Endothelial cell of umbilical vein (primary cell): Measurements from ENCODE around the gene CD34. TPM values are rescaled to one million over a fixed set of nuclear protein-coding genes. Genes with fewer than 3 reads are reported as not detected.

ENCODE experiments used
- BruUV-seq: library from RNA; stranded (reverse); fragments of 400-500 nt; replicated peaks from 2 replicates; lab custom pipeline; 2021; lab: Mats Ljungman, UMichigan
- CTCF ChIA-PET: fragments of 300-600, 350-600 bp; sonication (Branson Sonifier 250); formaldehyde crosslinking; loops from one replicate; lab custom pipeline; 2021; ENCODE audit warnings: antibody characterized with exemption, inconsistent platforms; lab: Charles Lee
- POLR2A ChIA-PET: fragments of 300-600, 350-600 bp; sonication (Branson Sonifier 250); formaldehyde crosslinking; loops from one replicate; lab custom pipeline; 2021; ENCODE audit warnings: antibody characterized with exemption, inconsistent platforms; lab: Charles Lee
- DNase-seq: peaks from one replicate; pipeline ENCODE4 v3.0.0-alpha.2; 2011; ENCODE audit warnings: low read depth, low spot score
- FAIRE-seq: peaks from 2 replicates; lab custom pipeline; 2011; peaks lifted over from hg19 to GRCh38; lab: Jason Lieb, UNC
- H2AFZ ChIP-seq: 2 replicates; pipeline ENCODE4 v1.6.0; 2012; ENCODE audit warnings: low read depth, low read length, control low read depth, inconsistent platforms
- H3K27ac ChIP-seq: 2 replicates; pipeline ENCODE4 v1.5.1; 2011; ENCODE audit warnings: low read depth, mild to moderate bottlenecking, control low read depth, low read length, moderate library complexity; ENCODE audit not compliant: insufficient read depth
- H3K27me3 ChIP-seq, 2 experiments: 2 replicates each; pipeline versions ENCODE4 v1.6.0 to v1.6.1; 2011; ENCODE audit warnings: low read length in 2 of 2, mixed read lengths in 1 of 2; ENCODE audit not compliant: control insufficient read depth in 2 of 2, insufficient read depth in 2 of 2
- H3K36me3 ChIP-seq, 2 experiments: 2 replicates in 1 of 2; 3 replicates in 1 of 2; pipeline ENCODE4 v1.5.1; 2011; ENCODE audit warnings: low read length in 2 of 2, mild to moderate bottlenecking in 1 of 2, moderate library complexity in 1 of 2; ENCODE audit not compliant: control insufficient read depth in 2 of 2, insufficient read depth in 2 of 2; ENCODE audit errors: extremely low read depth in 1 of 2
- H3K4me1 ChIP-seq: 3 replicates; pipeline ENCODE4 v1.5.1; 2011; ENCODE audit warnings: mild to moderate bottlenecking, low read length; ENCODE audit not compliant: control insufficient read depth, insufficient read depth; ENCODE audit errors: extremely low read depth
- H3K4me2 ChIP-seq: 2 replicates; pipeline ENCODE4 v1.6.1; 2011; ENCODE audit warnings: low read length, control low read depth, mixed read lengths; ENCODE audit not compliant: insufficient read depth
- H3K4me3 ChIP-seq, 3 experiments: fragments of 200-600 bp in 1 of 3; sonication (generic), shearing (Covaris generic) in 1 of 3; replicated peaks in 1 of 3; 2 replicates each; pipeline ENCODE4 v1.5.1; 2011 to 2016; ENCODE audit warnings: control low read depth in 3 of 3, low read length in 3 of 3, mild to moderate bottlenecking in 2 of 3, inconsistent platforms in 1 of 3, low read depth in 1 of 3, moderate library complexity in 1 of 3; ENCODE audit not compliant: insufficient read depth in 1 of 3
- H3K79me2 ChIP-seq: 2 replicates; pipeline ENCODE4 v1.6.0; 2012; ENCODE audit warnings: low read length, inconsistent platforms; ENCODE audit not compliant: control insufficient read depth, insufficient read depth
- H3K9ac ChIP-seq: replicated peaks from 2 replicates; pipeline ENCODE3; 2011; ENCODE audit warnings: low read length, control low read depth; ENCODE audit not compliant: insufficient read depth; ENCODE audit errors: extremely low read depth
- H3K9me1 ChIP-seq: replicated peaks from 3 replicates; pipeline ENCODE4 v1.6.0; 2011; ENCODE audit warnings: mild to moderate bottlenecking, low read length; ENCODE audit not compliant: control insufficient read depth, insufficient read depth; ENCODE audit errors: extremely low read depth
- H3K9me3 ChIP-seq: replicated peaks from 2 replicates; pipeline ENCODE4 v1.5.1; 2012; ENCODE audit warnings: low read length, inconsistent platforms; ENCODE audit not compliant: control insufficient read depth, insufficient read depth
- H4K20me1 ChIP-seq: replicated peaks from 2 replicates; pipeline ENCODE3; 2011; ENCODE audit warnings: mild to moderate bottlenecking, low read length; ENCODE audit not compliant: control insufficient read depth, insufficient read depth; ENCODE audit errors: extremely low read depth
- CTCF ChIP-seq, 2 donors: IDR thresholded peaks; 1 replicate in 1 of 2; 2 replicates in 1 of 2; pipeline ENCODE4 v1.5.1; 2011; ENCODE audit warnings: low read length in 2 of 2, mild to moderate bottlenecking in 2 of 2, moderate library complexity in 2 of 2, control low read depth in 1 of 2, inconsistent platforms in 1 of 2, low read depth in 1 of 2; ENCODE audit not compliant: insufficient read depth in 1 of 2; ENCODE audit errors: extremely low read depth in 1 of 2
- EZH2 ChIP-seq: IDR thresholded peaks from 2 replicates; pipeline ENCODE4 v1.6.1; 2012; ENCODE audit warnings: borderline replicate concordance, low read depth, mild to moderate bottlenecking, moderate library complexity, low read length, inconsistent platforms; ENCODE audit not compliant: severe bottlenecking
- FOS ChIP-seq: IDR thresholded peaks from 2 replicates; pipeline ENCODE4 v1.6.1; 2011; ENCODE audit warnings: mild to moderate bottlenecking, low read length, moderate library complexity, borderline replicate concordance; ENCODE audit not compliant: insufficient read depth
- GATA2 ChIP-seq: IDR thresholded peaks from 2 replicates; pipeline ENCODE4 v1.7.0; 2011; ENCODE audit warnings: low read depth, mild to moderate bottlenecking, moderate library complexity, mixed read lengths, low read length; ENCODE audit not compliant: insufficient read length, insufficient read depth
- JUN ChIP-seq: IDR thresholded peaks from 2 replicates; pipeline ENCODE4 v1.6.1; 2011; ENCODE audit warnings: borderline replicate concordance, low read depth; ENCODE audit not compliant: insufficient read length, insufficient read depth
- MAX ChIP-seq: IDR thresholded peaks from 2 replicates; pipeline ENCODE4 v1.6.1; 2011; ENCODE audit not compliant: insufficient read depth, insufficient read length
- MYC ChIP-seq: IDR thresholded peaks from one replicate; pipeline ENCODE4 v1.6.1; 2011; ENCODE audit warnings: mild to moderate bottlenecking, low read depth, low read length
- POLR2A ChIP-seq: IDR thresholded peaks from 2 replicates; pipeline ENCODE4 v1.6.1; 2012; ENCODE audit warnings: low read depth, mild to moderate bottlenecking, control low read depth, low read length
- POLR2AphosphoS5 ChIP-seq: IDR thresholded peaks from 2 replicates; pipeline ENCODE4 v1.6.1; 2012; ENCODE audit warnings: low read depth, mild to moderate bottlenecking, control low read depth, low read length, moderate library complexity; ENCODE audit not compliant: insufficient read depth
- dilution Hi-C: fragments of 300-500 bp; cut with MboI; formaldehyde crosslinking; loops from one replicate; pipeline ENCODE4 v1.15.0; 2019; ENCODE audit warnings: low sequenced_read_pairs; ENCODE audit not compliant: extremely low pct_ligation_motif_present
- intact Hi-C: fragments of 100-400 bp; cut with micrococcal nuclease; formaldehyde crosslinking; loops from one replicate; pipeline ENCODE4 v1.10.0; 2022
- polyA plus RNA-seq, 4 experiments: library from polyadenylated mRNA; depleted of rRNA in 3 of 4; stranded (reverse) in 3 of 4; unstranded in 1 of 4; fragments of >200 nt; gene quantifications; 2 replicates each; pipeline versions ENCODE4 v1.2.1 to v1.2.3, GENCODE V29; 2011 to 2012; ENCODE audit warnings: missing spikeins in 1 of 4
- total RNA-seq: library from RNA; stranded (reverse); gene quantifications from 2 replicates; pipeline ENCODE4 v1.2.3, GENCODE V29; 2021

CD34 gene
- total and polyA plus RNA-seq, 2 donors (not counting 3 experiments of a cell fraction or from before 2014, with no cell fraction given): 102 to 174 TPM

GRCh38 chr1:207876131-207876530 is 34.8 kb downstream of the CD34 start:
- Histone ChIP-seq H3K9ac (no peak overlapping the region), H3K36me3 (no peaks in the 10 kb centered on the region), H3K27me3 (no peaks in the 10 kb centered on the region), H4K20me1 (no peaks in the 10 kb centered on the region), H3K9me3 (no peaks in the 10 kb centered on the region), H3K79me2 (no peaks in the 10 kb centered on the region), H3K9me1 (no peaks in the 10 kb centered on the region), H2AFZ (no peak overlapping the region), H3K4me3 (no peak overlapping the region), H3K4me2 (no peak overlapping the region), H3K27ac (no peak overlapping the region), H3K4me1 (no peaks in the 10 kb centered on the region)
- ChIA-PET CTCF (interaction anchor here (0.6 to 19.1 kb wide), 14 partner anchors 9 to 149 kb away, joined by 3 to 634 read pairs (median 4); no protein-coding TSS in a partner anchor), POLR2A (no interaction called here)
- dilution Hi-C loops: no loop called here
- no peak for FAIRE-seq
- no TSS peak for BruUV-seq
- intact Hi-C loops: no loop called here
- TF ChIP-seq JUN: no peak
- TF ChIP-seq CTCF (IDR thresholded peaks at IDR 0.05; ENCODE audit: extremely low read depth in 1 of 2, insufficient read depth in 1 of 2, low read depth in 1 of 2, low read length in 2 of 2): peak; percentile 7 to 8
- DNase-seq: no peak

- no peak overlapping the region for H3K9ac ChIP-seq
- H3K4me1 ChIP-seq: no peaks in the 10 kb centered on the region
- BruUV-seq: no TSS peak
- H3K4me3 ChIP-seq: no peak overlapping the region
- no peaks in the 10 kb centered on the region for H3K79me2 ChIP-seq
- no peaks in the 10 kb centered on the region for H3K36me3 ChIP-seq
- no peaks in the 10 kb centered on the region for H3K9me3 ChIP-seq
- no peak overlapping the region for H3K4me2 ChIP-seq
- no peak overlapping the region for H3K27ac ChIP-seq
- dilution Hi-C loops (no loop called here), intact Hi-C loops (no loop called here)
- no peaks in the 10 kb centered on the region for H3K27me3 ChIP-seq
- POLR2A ChIA-PET: no interaction called here
- peak overlapping the region; percentile 48 for H2AFZ ChIP-seq
- CTCF ChIA-PET: interaction anchor here (0.6 to 19.1 kb wide), 13 partner anchors 10 to 122 kb away, joined by 3 to 634 read pairs (median 5); no protein-coding TSS in a partner anchor
- no peaks in the 10 kb centered on the region for H3K9me1 ChIP-seq
- FAIRE-seq: no peak
- DNase-seq: no peak
- H4K20me1 ChIP-seq: no peaks in the 10 kb centered on the region
- TF ChIP-seq MYC (no peak), GATA2 (no peak), CTCF (IDR thresholded peaks at IDR 0.05; ENCODE audit: extremely low read depth in 1 of 2, insufficient read depth in 1 of 2, low read depth in 1 of 2, low read length in 2 of 2) (no peak), MAX (no peak), FOS (no peak), POLR2A (no peak), JUN (no peak), EZH2 (no peak), POLR2AphosphoS5 (no peak)
These were observed 35.4 kb downstream of the CD34 start for GRCh38 chr1:207875532-207875931.
